IMR-90 (cell line): ENCODE results near the gene PEX7.

Source experiments
- BHLHE40 ChIP-seq: fragments of 150-350 bp; IDR thresholded peaks from 2 replicates; pipeline ENCODE4 v1.6.1; 2016; ENCODE audit warnings: mild to moderate bottlenecking, low read depth, low read length
- CEBPB ChIP-seq: IDR thresholded peaks from 2 replicates; pipeline ENCODE4 v1.6.1; 2012; ENCODE audit warnings: low read depth, low read length, improper control_type of control experiment
- CHD1 ChIP-seq: IDR thresholded peaks from 2 replicates; pipeline ENCODE4 v1.6.1; 2012; ENCODE audit warnings: low read depth, low read length, improper control_type of control experiment
- CTCF ChIP-seq: conservative IDR thresholded peaks from 2 replicates; pipeline ENCODE4 v1.5.1; 2012; ENCODE audit warnings: mild to moderate bottlenecking, low read depth, low read length, improper control_type of control experiment
- ELK1 ChIP-seq: fragments of 150-350 bp; IDR thresholded peaks from 2 replicates; pipeline ENCODE4 v1.6.1; 2016; ENCODE audit warnings: low read depth, mild to moderate bottlenecking, low read length, moderate library complexity, borderline replicate concordance
- FOS ChIP-seq: fragments of 150-350 bp; IDR thresholded peaks from 2 replicates; pipeline ENCODE4 v1.6.1; 2016; ENCODE audit warnings: low read depth, low read length
- MAZ ChIP-seq: IDR thresholded peaks from 2 replicates; pipeline ENCODE4 v1.6.1; 2012; ENCODE audit warnings: low read depth, mild to moderate bottlenecking, low read length, improper control_type of control experiment, moderate library complexity, borderline replicate concordance
- POLR2A ChIP-seq: IDR thresholded peaks from 2 replicates; pipeline ENCODE4 v1.6.1; 2012; ENCODE audit warnings: mild to moderate bottlenecking, low read depth, low read length
- RAD21 ChIP-seq: IDR thresholded peaks from 2 replicates; pipeline ENCODE4 v1.6.1; 2012; ENCODE audit warnings: low read length, improper control_type of control experiment
- RFX5 ChIP-seq: IDR thresholded peaks from 2 replicates; pipeline ENCODE4 v1.8.0; 2012; ENCODE audit warnings: low read depth, mild to moderate bottlenecking, low read length, moderate library complexity
- SMC3 ChIP-seq: fragments of 150-350 bp; IDR thresholded peaks from 2 replicates; pipeline ENCODE4 v1.6.1; 2016; ENCODE audit warnings: low read depth, mild to moderate bottlenecking, antibody characterized with exemption, low read length, moderate library complexity
- USF2 ChIP-seq: fragments of 150-350 bp; IDR thresholded peaks from 2 replicates; pipeline ENCODE4 v1.6.1; 2017; ENCODE audit warnings: mild to moderate bottlenecking, antibody characterized with exemption, low read length, low read depth

- peak; percentile 76 for TF ChIP-seq CTCF
- TF ChIP-seq SMC3 = peak; percentile 43; the same call in 1 of the 2 replicates
- no peak for TF ChIP-seq POLR2A
- TF ChIP-seq BHLHE40 = no peak
- no peak for TF ChIP-seq MAZ
- peak; percentile 72 for TF ChIP-seq RAD21
- TF ChIP-seq USF2 = no peak
- TF ChIP-seq RFX5 = no peak
- no peak for TF ChIP-seq CHD1
- no peak for TF ChIP-seq CEBPB
- TF ChIP-seq FOS = no peak
- TF ChIP-seq ELK1 = no peak
Observed at GRCh38 chr6:136846046-136846445, 23.7 kb downstream of the PEX7 start.
